Astrocyte (in vitro differentiated cells and primary cell): ENCODE measurements around the gene PXK. TPM values are rescaled to one million over a fixed set of nuclear protein-coding genes. Genes with fewer than 3 reads are reported as not detected.

Experiments
- DNase-seq: peaks from one replicate; pipeline ENCODE4 v3.0.0-alpha.2; 2010; ENCODE audit warnings: low read depth
- FAIRE-seq: peaks from 2 replicates; lab custom pipeline; 2011; peaks lifted over from hg19 to GRCh38; lab: Jason Lieb, UNC
- H2AFZ ChIP-seq: 2 replicates; pipeline ENCODE4 v1.6.0; 2012; ENCODE audit warnings: low read depth, low read length, inconsistent platforms
- H3K27ac ChIP-seq: 2 replicates; pipeline ENCODE4 v1.5.1; 2011; ENCODE audit warnings: low read depth, low read length, inconsistent platforms
- H3K27me3 ChIP-seq: 2 replicates; pipeline ENCODE4 v1.6.0; 2011; ENCODE audit warnings: low read length, inconsistent platforms; ENCODE audit not compliant: insufficient read depth
- H3K36me3 ChIP-seq: 2 replicates; pipeline ENCODE4 v1.5.1; 2011; ENCODE audit warnings: low read length, inconsistent platforms; ENCODE audit not compliant: insufficient read depth
- H3K4me1 ChIP-seq: 2 replicates; pipeline ENCODE4 v1.5.1; 2011; ENCODE audit warnings: low read length, inconsistent platforms; ENCODE audit not compliant: insufficient read depth
- H3K4me2 ChIP-seq: 2 replicates; pipeline ENCODE4 v1.6.0; 2012; ENCODE audit warnings: low read length, inconsistent platforms
- H3K4me3 ChIP-seq: 2 replicates; pipeline ENCODE4 v1.5.1; 2011; ENCODE audit warnings: low read depth, mild to moderate bottlenecking, low read length, inconsistent platforms; ENCODE audit not compliant: insufficient read depth
- H3K79me2 ChIP-seq: 2 replicates; pipeline ENCODE4 v1.6.0; 2012; ENCODE audit warnings: mild to moderate bottlenecking, low read length, inconsistent platforms; ENCODE audit not compliant: insufficient read depth
- H3K9ac ChIP-seq: 2 replicates; pipeline ENCODE4 v1.6.0; 2012; ENCODE audit warnings: mild to moderate bottlenecking, low read length, inconsistent platforms
- H3K9me3 ChIP-seq: 2 replicates; pipeline ENCODE4 v1.5.1; 2012; ENCODE audit warnings: low read depth, mild to moderate bottlenecking, low read length, inconsistent platforms; ENCODE audit not compliant: insufficient read depth
- H4K20me1 ChIP-seq: 2 replicates; pipeline ENCODE4 v1.6.0; 2012; ENCODE audit warnings: low read length, inconsistent platforms; ENCODE audit not compliant: insufficient read depth
- H3K27ac Mint-ChIP-seq: one replicate; pipeline ENCODE4 v1.8.0; 2021; ENCODE audit warnings: mild to moderate bottlenecking, mixed read lengths; ENCODE audit not compliant: unreplicated experiment
- H3K27me3 Mint-ChIP-seq: one replicate; pipeline ENCODE4 v1.8.0; 2021; ENCODE audit warnings: low read depth, mixed read lengths; ENCODE audit not compliant: unreplicated experiment
- H3K36me3 Mint-ChIP-seq: one replicate; pipeline ENCODE4 v1.8.0; 2021; ENCODE audit warnings: low read depth, mixed read lengths; ENCODE audit not compliant: unreplicated experiment
- H3K4me1 Mint-ChIP-seq: one replicate; pipeline ENCODE4 v1.8.0; 2021; ENCODE audit warnings: low read depth, mixed read lengths; ENCODE audit not compliant: unreplicated experiment
- H3K4me3 Mint-ChIP-seq: one replicate; pipeline ENCODE4 v1.8.0; 2021; ENCODE audit warnings: mild to moderate bottlenecking, moderate library complexity, mixed read lengths; ENCODE audit not compliant: unreplicated experiment
- H3K9me3 Mint-ChIP-seq: one replicate; pipeline ENCODE4 v1.8.0; 2021; ENCODE audit warnings: mild to moderate bottlenecking, mixed read lengths; ENCODE audit not compliant: unreplicated experiment
- CTCF ChIP-seq: IDR thresholded peaks from 2 replicates; pipeline ENCODE4 v1.5.1; 2011; ENCODE audit warnings: low read depth, mild to moderate bottlenecking, inconsistent platforms, low read length, moderate library complexity; ENCODE audit not compliant: insufficient read depth
- EZH2 ChIP-seq: IDR thresholded peaks from 2 replicates; pipeline ENCODE4 v1.6.1; 2012; ENCODE audit warnings: mild to moderate bottlenecking, low read length, inconsistent platforms; ENCODE audit not compliant: insufficient read depth
- total RNA-seq: library from RNA; stranded (reverse); gene quantifications from 2 replicates; pipeline ENCODE4 v1.2.1, GENCODE V29; 2021

PXK gene
- total RNA-seq, 1 donor from 2014 or later = 10.5 TPM

GRCh38 chr3:58383904-58384303 is 51.2 kb downstream of the PXK start:
- Histone ChIP-seq H3K9ac (peak overlapping the region; percentile 83), H3K36me3 (peaks cover 3% of the 10 kb centered on the region), H3K4me2 (peak overlapping the region; percentile 76), H3K79me2 (no peaks in the 10 kb centered on the region), H3K27ac (peak overlapping the region; percentile 98), H4K20me1 (no peaks in the 10 kb centered on the region), H3K9me3 (no peaks in the 10 kb centered on the region), H3K4me1 (peaks cover 56% of the 10 kb centered on the region), H3K4me3 (no peak overlapping the region), H2AFZ (no peak overlapping the region), H3K27me3 (no peaks in the 10 kb centered on the region)
- FAIRE-seq (peak; percentile 94), DNase-seq (peak; percentile 100)
- Mint-ChIP-seq H3K36me3 (no peaks in the 10 kb centered on the region), H3K4me3 (peak overlapping the region; percentile 57), H3K4me1 (peaks cover 52% of the 10 kb centered on the region), H3K9me3 (peaks cover 2% of the 10 kb centered on the region), H3K27ac (peak overlapping the region; percentile 95), H3K27me3 (no peaks in the 10 kb centered on the region)
- TF ChIP-seq EZH2 (no peak), CTCF (no peak)

GRCh38 chr3:58384381-58385090 is 51.8 kb downstream of the PXK start:
- no peaks in the 10 kb centered on the region for H3K27me3 ChIP-seq
- H3K4me1 Mint-ChIP-seq = peaks cover 57% of the 10 kb centered on the region

More at GRCh38 chr3:58384381-58385090, 51.8 kb downstream of the PXK start:
- Histone ChIP-seq H3K36me3 (peaks cover 3% of the 10 kb centered on the region), H3K9ac (peak overlapping the region; percentile 83), H3K27ac (peak overlapping the region; percentile 98), H3K9me3 (no peaks in the 10 kb centered on the region), H4K20me1 (no peaks in the 10 kb centered on the region), H3K4me1 (peaks cover 59% of the 10 kb centered on the region), H2AFZ (no peak overlapping the region), H3K4me2 (peak overlapping the region; percentile 76), H3K79me2 (no peaks in the 10 kb centered on the region), H3K4me3 (peak overlapping the region; percentile 28)
- DNase-seq (peak; percentile 7), FAIRE-seq (peak; percentile 49)
- Mint-ChIP-seq H3K9me3 (peaks cover 2% of the 10 kb centered on the region), H3K36me3 (no peaks in the 10 kb centered on the region), H3K27ac (peak overlapping the region; percentile 95), H3K4me3 (no peak overlapping the region), H3K27me3 (no peaks in the 10 kb centered on the region)
- TF ChIP-seq EZH2 (no peak), CTCF (no peak)
